HUES64 (cell line): ENCODE measurements around the gene ZNF20.

Experiments used
- H3K27ac ChIP-seq: 2 replicates; pipeline ENCODE4 v1.7.0; 2013; ENCODE audit warnings: low read depth, low read length, inconsistent platforms
- H3K27me3 ChIP-seq: 2 replicates; pipeline ENCODE4 v1.6.1; 2013; ENCODE audit warnings: mild to moderate bottlenecking, low read length; ENCODE audit not compliant: insufficient read depth
- H3K36me3 ChIP-seq: 2 replicates; pipeline ENCODE4 v1.6.1; 2013; ENCODE audit warnings: mild to moderate bottlenecking, low read length; ENCODE audit not compliant: insufficient read depth
- H3K4me1 ChIP-seq: 2 replicates; pipeline ENCODE4 v1.6.1; 2013; ENCODE audit warnings: mild to moderate bottlenecking, low read length, moderate library complexity; ENCODE audit not compliant: insufficient read depth
- H3K4me3 ChIP-seq: 2 replicates; pipeline ENCODE4 v1.5.1; 2013; ENCODE audit warnings: mild to moderate bottlenecking, low read length, moderate library complexity
- H3K9ac ChIP-seq: 2 replicates; pipeline ENCODE4 v1.6.1; 2013; ENCODE audit warnings: mild to moderate bottlenecking, low read depth, low read length
- H3K9me3 ChIP-seq: 2 replicates; pipeline ENCODE4 v1.6.1; 2013; ENCODE audit warnings: low read depth, low read length; ENCODE audit not compliant: insufficient read depth
- WGBS: fragments of 150-250, 120-280 bp; methylation state at CpG from one replicate; pipeline ENCODE4 v1.1.7; 2013; ENCODE audit warnings: missing lambda C conversion rate; 5-methylcytosine and 5-hydroxymethylcytosine counted together

The ZNF20 gene

GRCh38 chr19:12145348-12145747 is 5.2 kb upstream of the ZNF20 start:
- Histone ChIP-seq H3K27ac (no peak overlapping the region), H3K36me3 (peaks cover 74% of the 10 kb centered on the region), H3K9ac (no peak overlapping the region), H3K9me3 (peaks cover 44% of the 10 kb centered on the region), H3K27me3 (no peaks in the 10 kb centered on the region), H3K4me1 (peaks cover 6% of the 10 kb centered on the region), H3K4me3 (no peak overlapping the region)
- WGBS: 96% methylated on average over 7 of the region's 8 CpGs

- Histone ChIP-seq H3K9me3 (peaks cover 25% of the 10 kb centered on the region), H3K4me1 (peaks cover 10% of the 10 kb centered on the region), H3K9ac (no peak overlapping the region), H3K27ac (no peak overlapping the region), H3K4me3 (no peak overlapping the region), H3K36me3 (peaks cover 58% of the 10 kb centered on the region), H3K27me3 (no peaks in the 10 kb centered on the region)
- WGBS: 75% methylated on average over 10 of the region's 10 CpGs
Measured at GRCh38 chr19:12141405-12141736, 1.2 kb upstream of the ZNF20 start.

- WGBS: 36% methylated on average over 16 of the region's 17 CpGs
- Histone ChIP-seq H3K4me1 (peaks cover 10% of the 10 kb centered on the region), H3K27ac (no peak overlapping the region), H3K9me3 (peaks cover 22% of the 10 kb centered on the region), H3K27me3 (no peaks in the 10 kb centered on the region), H3K36me3 (peaks cover 56% of the 10 kb centered on the region), H3K4me3 (peak overlapping the region; percentile 87), H3K9ac (no peak overlapping the region)
Measured at GRCh38 chr19:12140545-12141404, 625 bp upstream of the ZNF20 start.

- Histone ChIP-seq H3K4me3 (peak overlapping the region; percentile 87), H3K36me3 (peaks cover 55% of the 10 kb centered on the region), H3K4me1 (peaks cover 10% of the 10 kb centered on the region), H3K9me3 (peaks cover 21% of the 10 kb centered on the region), H3K27ac (no peak overlapping the region; the same call in 1 of the 2 replicates), H3K27me3 (no peaks in the 10 kb centered on the region), H3K9ac (peak overlapping the region; percentile 93)
- 38% methylated on average over 13 of the region's 13 CpGs for WGBS
Measured at GRCh38 chr19:12139269-12139668, 881 bp downstream of the ZNF20 start.

GRCh38 chr19:12137221-12137940 is 2.8 kb downstream of the ZNF20 start:
- WGBS: 80% methylated on average over 7 of the region's 7 CpGs
- H3K27ac ChIP-seq: no peak overlapping the region

GRCh38 chr19:12133069-12133468 is 7.1 kb downstream of the ZNF20 start:
- Histone ChIP-seq H3K36me3 (peaks cover 67% of the 10 kb centered on the region), H3K4me3 (no peak overlapping the region), H3K27ac (no peak overlapping the region), H3K27me3 (no peaks in the 10 kb centered on the region), H3K9me3 (peaks cover 56% of the 10 kb centered on the region), H3K9ac (no peak overlapping the region), H3K4me1 (no peaks in the 10 kb centered on the region)
- 92% methylated on average over 3 of the region's 3 CpGs for WGBS

More at GRCh38 chr19:12137221-12137940, 2.8 kb downstream of the ZNF20 start:
- peaks cover 39% of the 10 kb centered on the region for H3K9me3 ChIP-seq
- H3K27me3 ChIP-seq: no peaks in the 10 kb centered on the region
- H3K4me3 ChIP-seq: no peak overlapping the region
- no peak overlapping the region for H3K9ac ChIP-seq
- peaks cover 60% of the 10 kb centered on the region for H3K36me3 ChIP-seq
- peaks cover 10% of the 10 kb centered on the region for H3K4me1 ChIP-seq

GRCh38 chr19:12126707-12127106 is 13.4 kb downstream of the ZNF20 start:
- H3K36me3 ChIP-seq: peaks cover 7% of the 10 kb centered on the region
- no peak overlapping the region for H3K4me3 ChIP-seq
- no peaks in the 10 kb centered on the region for H3K27me3 ChIP-seq
- H3K9ac ChIP-seq: no peak overlapping the region
- peaks cover 10% of the 10 kb centered on the region for H3K9me3 ChIP-seq
- H3K27ac ChIP-seq: no peak overlapping the region
- WGBS: 80% methylated on average over 1 of the region's 2 CpGs
- H3K4me1 ChIP-seq: no peaks in the 10 kb centered on the region

- Histone ChIP-seq H3K4me3 (no peak overlapping the region), H3K9ac (no peak overlapping the region), H3K27me3 (no peaks in the 10 kb centered on the region), H3K27ac (no peak overlapping the region), H3K36me3 (peaks cover 27% of the 10 kb centered on the region), H3K4me1 (no peaks in the 10 kb centered on the region), H3K9me3 (peaks cover 22% of the 10 kb centered on the region)
- WGBS: 95% methylated on average over 33 of the region's 33 CpGs
Measured at GRCh38 chr19:12117201-12117970, 22.8 kb downstream of the ZNF20 start.

GRCh38 chr19:12113121-12113520 is 27.0 kb downstream of the ZNF20 start:
- 94% methylated on average over 5 of the region's 5 CpGs for WGBS
- Histone ChIP-seq H3K9me3 (peaks cover 63% of the 10 kb centered on the region), H3K4me3 (no peak overlapping the region), H3K36me3 (peaks cover 65% of the 10 kb centered on the region), H3K27ac (peak overlapping the region; percentile 65; the same call in 1 of the 2 replicates), H3K27me3 (no peaks in the 10 kb centered on the region), H3K4me1 (no peaks in the 10 kb centered on the region), H3K9ac (no peak overlapping the region)

GRCh38 chr19:12112701-12113100 is 27.4 kb downstream of the ZNF20 start:
- Histone ChIP-seq H3K4me3 (no peak overlapping the region), H3K27ac (peak overlapping the region; percentile 65; the same call in 1 of the 2 replicates), H3K9ac (no peak overlapping the region), H3K36me3 (peaks cover 68% of the 10 kb centered on the region), H3K9me3 (peaks cover 67% of the 10 kb centered on the region), H3K27me3 (no peaks in the 10 kb centered on the region), H3K4me1 (no peaks in the 10 kb centered on the region)
- 95% methylated on average over 8 of the region's 8 CpGs for WGBS
